Chondrocyte (in vitro differentiated cells): ENCODE results near the gene PERM1. TPM values are rescaled to one million over a fixed set of nuclear protein-coding genes. Genes with fewer than 3 reads are reported as not detected.

Experiments
- DNase-seq: peaks from one replicate; pipeline ENCODE4 v3.0.0; 2021; ENCODE audit warnings: mixed read lengths, low spot score
- H3K27ac Mint-ChIP-seq: one replicate; pipeline ENCODE4 v1.8.0; 2021; ENCODE audit warnings: mild to moderate bottlenecking, moderate library complexity, mixed read lengths; ENCODE audit not compliant: unreplicated experiment
- H3K27me3 Mint-ChIP-seq: 2 replicates; pipeline ENCODE4 v1.8.0; 2021; ENCODE audit warnings: low read depth, mixed read lengths
- H3K36me3 Mint-ChIP-seq: 2 replicates; pipeline ENCODE4 v1.8.0; 2021; ENCODE audit warnings: low read depth, mixed read lengths
- H3K4me1 Mint-ChIP-seq: 2 replicates; pipeline ENCODE4 v1.8.0; 2021; ENCODE audit warnings: low read depth, mild to moderate bottlenecking, mixed read lengths
- H3K4me3 Mint-ChIP-seq: one replicate; pipeline ENCODE4 v1.8.0; 2021; ENCODE audit warnings: mild to moderate bottlenecking, moderate library complexity, mixed read lengths; ENCODE audit not compliant: unreplicated experiment
- H3K9me3 Mint-ChIP-seq: 2 replicates; pipeline ENCODE4 v1.8.0; 2021; ENCODE audit warnings: low read depth, mixed read lengths
- total RNA-seq: library from RNA; stranded (reverse); gene quantifications from 3 replicates; pipeline ENCODE4 v1.2.1, GENCODE V29; 2021
- TF ChIP-seq, protein P1 (sequence below): fragments of 200-600 bp; sonication (generic); IDR thresholded peaks from 2 replicates; pipeline ENCODE4 v1.5.0; 2021; ENCODE audit warnings: antibody characterized with exemption, mild to moderate bottlenecking, moderate library complexity

PERM1 gene
- total RNA-seq, 1 donor from 2014 or later = 0.37 TPM

DNA sequence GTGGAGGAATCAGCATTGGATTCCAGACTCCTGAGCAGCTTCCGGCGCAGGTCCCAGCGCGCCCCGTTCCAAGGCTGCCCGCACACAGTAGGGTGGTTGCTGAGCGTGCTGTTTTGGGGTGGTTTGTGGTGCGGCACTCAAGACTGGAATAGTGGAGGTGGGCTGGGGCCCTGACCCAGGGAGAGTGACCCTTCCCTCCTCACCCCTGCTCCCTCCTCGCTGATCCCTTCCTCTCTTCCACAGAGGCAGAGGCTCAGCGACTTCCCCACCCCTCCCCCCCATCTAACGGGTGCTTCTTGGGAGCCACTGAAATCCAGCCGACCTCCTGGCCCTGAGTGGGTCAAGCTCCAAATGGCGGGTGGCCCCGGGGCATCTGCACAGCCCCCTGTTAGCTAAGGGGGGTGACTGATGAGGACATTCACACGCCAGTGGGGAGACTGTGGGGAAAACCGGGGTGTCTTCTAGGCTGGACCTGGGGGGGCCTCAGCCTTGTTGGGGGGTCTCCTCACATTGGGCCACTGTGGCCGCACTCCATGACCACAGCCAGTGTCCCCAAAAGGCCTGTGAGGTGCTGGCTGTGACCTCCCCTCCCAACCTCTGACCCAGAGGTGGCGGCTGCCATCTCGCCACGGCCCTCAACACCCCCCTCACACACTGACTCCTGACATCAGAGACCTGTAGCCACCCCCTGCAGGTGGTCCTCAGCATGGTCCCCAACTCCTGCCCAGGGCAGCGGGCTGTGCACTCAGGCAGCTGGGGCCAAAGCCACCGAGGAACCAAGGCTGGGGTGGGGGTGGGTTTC is 21.9 kb upstream of the PERM1 start:
- no peak for DNase-seq
- H3K36me3 Mint-ChIP-seq = peaks cover 5% of the 10 kb centered on the region
- H3K4me1 Mint-ChIP-seq = peaks cover 23% of the 10 kb centered on the region
- no peaks in the 10 kb centered on the region for H3K9me3 Mint-ChIP-seq
- no peak overlapping the region for H3K4me3 Mint-ChIP-seq
- no peaks in the 10 kb centered on the region for H3K27me3 Mint-ChIP-seq
- TF ChIP-seq, protein P1, sequence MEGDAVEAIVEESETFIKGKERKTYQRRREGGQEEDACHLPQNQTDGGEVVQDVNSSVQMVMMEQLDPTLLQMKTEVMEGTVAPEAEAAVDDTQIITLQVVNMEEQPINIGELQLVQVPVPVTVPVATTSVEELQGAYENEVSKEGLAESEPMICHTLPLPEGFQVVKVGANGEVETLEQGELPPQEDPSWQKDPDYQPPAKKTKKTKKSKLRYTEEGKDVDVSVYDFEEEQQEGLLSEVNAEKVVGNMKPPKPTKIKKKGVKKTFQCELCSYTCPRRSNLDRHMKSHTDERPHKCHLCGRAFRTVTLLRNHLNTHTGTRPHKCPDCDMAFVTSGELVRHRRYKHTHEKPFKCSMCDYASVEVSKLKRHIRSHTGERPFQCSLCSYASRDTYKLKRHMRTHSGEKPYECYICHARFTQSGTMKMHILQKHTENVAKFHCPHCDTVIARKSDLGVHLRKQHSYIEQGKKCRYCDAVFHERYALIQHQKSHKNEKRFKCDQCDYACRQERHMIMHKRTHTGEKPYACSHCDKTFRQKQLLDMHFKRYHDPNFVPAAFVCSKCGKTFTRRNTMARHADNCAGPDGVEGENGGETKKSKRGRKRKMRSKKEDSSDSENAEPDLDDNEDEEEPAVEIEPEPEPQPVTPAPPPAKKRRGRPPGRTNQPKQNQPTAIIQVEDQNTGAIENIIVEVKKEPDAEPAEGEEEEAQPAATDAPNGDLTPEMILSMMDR = no peak
- H3K27ac Mint-ChIP-seq = no peak overlapping the region

GRCh38 chr1:1001057-1001783 is 19.3 kb upstream of the PERM1 start:
- Mint-ChIP-seq H3K36me3 (peaks cover 4% of the 10 kb centered on the region), H3K4me1 (peaks cover 29% of the 10 kb centered on the region), H3K9me3 (no peaks in the 10 kb centered on the region), H3K4me3 (peak overlapping the region; percentile 91), H3K27me3 (no peaks in the 10 kb centered on the region), H3K27ac (peak overlapping the region; percentile 99)
- TF ChIP-seq, protein P1 = no peak
- DNase-seq = no peak

DNA sequence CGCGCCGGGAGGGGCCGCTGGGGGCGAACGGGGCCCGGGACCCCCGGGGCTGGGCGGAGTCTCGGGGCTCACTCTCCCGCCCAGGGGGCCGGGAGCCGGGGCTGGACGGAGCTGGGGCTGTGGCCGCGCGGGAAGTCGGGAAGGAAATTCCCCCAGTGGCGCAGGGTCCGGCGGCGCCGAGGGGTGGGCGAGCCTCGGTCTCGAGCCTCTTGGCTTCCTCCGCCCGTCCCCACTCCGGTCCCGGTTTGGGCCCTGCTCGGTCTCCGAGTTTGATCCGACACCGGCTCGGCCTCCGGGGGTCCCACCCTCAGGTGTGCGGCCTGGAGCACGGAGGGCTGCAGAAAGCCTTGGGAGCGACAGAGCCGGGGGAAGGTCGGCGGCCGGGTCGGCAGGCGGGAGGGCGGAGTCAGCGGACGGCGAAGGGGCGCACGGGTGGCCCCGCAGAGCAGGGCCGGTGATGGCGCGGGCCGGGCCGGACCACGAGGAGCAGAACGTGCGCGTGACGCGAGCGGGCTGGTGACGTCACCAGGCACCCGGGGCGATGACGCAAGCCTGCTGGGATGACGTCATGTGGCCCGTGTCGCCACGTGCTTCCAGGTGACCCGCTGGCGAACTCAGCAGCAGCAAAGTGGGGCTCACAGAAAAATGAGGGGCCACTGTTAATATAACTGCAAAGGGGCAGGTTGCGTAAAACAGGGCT is 18.6 kb upstream of the PERM1 start:
- peak; percentile 97 for DNase-seq
- Mint-ChIP-seq H3K4me3 (peak overlapping the region; percentile 91), H3K27ac (peak overlapping the region; percentile 99), H3K4me1 (peaks cover 29% of the 10 kb centered on the region), H3K27me3 (no peaks in the 10 kb centered on the region), H3K9me3 (no peaks in the 10 kb centered on the region), H3K36me3 (peaks cover 4% of the 10 kb centered on the region)
- TF ChIP-seq, protein P1 = no peak

GRCh38 chr1:999725-1000356 is 17.9 kb upstream of the PERM1 start, which contains the start of gene HES4:
TSS of gene HES4 (minus strand) at chr1:1000097. CDS start at chr1:999973, 124 bp downstream.
- TF ChIP-seq, protein P1 = no peak

More at GRCh38 chr1:999725-1000356, 17.9 kb upstream of the PERM1 start, which contains the start of gene HES4:
- peaks cover 23% of the 10 kb centered on the region for H3K4me1 Mint-ChIP-seq
- H3K9me3 Mint-ChIP-seq = no peaks in the 10 kb centered on the region
- DNase-seq = peak; percentile 97
- H3K4me3 Mint-ChIP-seq = peak within 1 kb of the TSS; percentile 91
- peaks cover 3% of the 10 kb centered on the region for H3K36me3 Mint-ChIP-seq
- H3K27me3 Mint-ChIP-seq = no peaks in the 10 kb centered on the region
- peak within 1 kb of the TSS; percentile 99 for H3K27ac Mint-ChIP-seq
